ENCODE data around the gene PTMS.

- TF ChIP-seq EZH2 (IDR thresholded peaks at IDR 0.05; ENCODE audit: borderline replicate concordance, low read length) (no peak), CTCF (conservative IDR thresholded peaks at IDR 0.05 in 1 of 2, IDR thresholded peaks at IDR 0.05 in 1 of 2; ENCODE audit: extremely low read depth in 1 of 2, insufficient read depth in 1 of 2, low read depth in 1 of 2, low read length in 2 of 2) (no peak)
Measured at GRCh38 chr12:6799147-6799546, 33.0 kb downstream of the PTMS start.

Measured in mammary epithelial cell (primary cell).